IPS DF 4.7 (cell line): Measurements from ENCODE around the gene BUB3.

Source experiments
- DNase-seq: peaks from one replicate; pipeline ENCODE4 v3.0.0-alpha.2; 2013; ENCODE audit warnings: low spot score; ENCODE audit errors: extremely low read depth

BUB3 gene, protein sequence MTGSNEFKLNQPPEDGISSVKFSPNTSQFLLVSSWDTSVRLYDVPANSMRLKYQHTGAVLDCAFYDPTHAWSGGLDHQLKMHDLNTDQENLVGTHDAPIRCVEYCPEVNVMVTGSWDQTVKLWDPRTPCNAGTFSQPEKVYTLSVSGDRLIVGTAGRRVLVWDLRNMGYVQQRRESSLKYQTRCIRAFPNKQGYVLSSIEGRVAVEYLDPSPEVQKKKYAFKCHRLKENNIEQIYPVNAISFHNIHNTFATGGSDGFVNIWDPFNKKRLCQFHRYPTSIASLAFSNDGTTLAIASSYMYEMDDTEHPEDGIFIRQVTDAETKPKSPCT

DNA sequence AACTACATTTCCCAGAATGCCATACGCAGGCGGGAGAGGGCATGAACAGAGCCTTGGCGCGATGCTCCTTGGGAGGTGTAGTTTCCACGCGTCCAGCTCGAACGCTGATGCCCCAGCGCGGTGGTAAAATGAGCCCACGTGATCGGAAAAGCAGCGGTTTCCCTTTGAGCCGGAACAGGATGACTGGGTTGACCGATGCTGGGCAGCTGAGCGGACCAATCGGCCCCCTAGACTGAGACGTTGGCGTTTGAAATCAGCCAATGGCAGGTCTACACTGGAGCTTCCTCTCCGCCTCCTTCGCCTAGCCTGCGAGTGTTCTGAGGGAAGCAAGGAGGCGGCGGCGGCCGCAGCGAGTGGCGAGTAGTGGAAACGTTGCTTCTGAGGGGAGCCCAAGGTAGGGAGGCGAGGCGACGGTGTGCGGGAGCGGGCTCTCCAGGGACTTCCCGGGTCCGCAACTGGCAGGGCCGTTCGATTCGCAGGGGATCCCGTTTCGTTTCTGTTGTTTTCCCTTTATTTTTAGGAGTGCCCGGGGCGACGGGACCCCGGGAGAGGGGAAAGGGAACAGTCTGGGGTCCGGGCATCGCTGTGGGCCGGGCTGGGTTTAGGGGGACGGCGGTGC lies at the start of gene BUB3:
BUB3 (plus strand) TSS at position 311 of the 619 bp plus-strand sequence. CDS start 516 bp downstream, outside the sequence.
- DNase-seq = peak; percentile 100

DNA sequence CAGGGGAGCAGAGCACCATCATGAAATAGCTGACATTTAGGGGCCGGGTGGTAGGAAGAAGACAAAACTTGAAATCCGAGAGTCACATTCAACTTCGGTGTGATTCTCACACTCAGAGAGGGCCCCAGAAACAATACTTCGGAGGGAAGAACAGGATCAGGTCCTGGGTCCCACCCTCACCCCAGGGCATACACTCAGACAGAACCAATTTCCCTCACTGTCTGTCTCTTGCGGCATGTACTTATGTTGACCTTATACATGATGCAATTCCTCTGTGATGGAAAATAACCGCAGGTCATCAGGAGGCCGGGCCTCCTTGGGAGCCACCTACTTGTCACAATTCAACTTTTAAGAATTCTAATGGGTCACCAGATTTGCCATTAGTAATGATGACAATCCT lies 44.7 kb upstream of the BUB3 start:
- no peak for DNase-seq

DNA sequence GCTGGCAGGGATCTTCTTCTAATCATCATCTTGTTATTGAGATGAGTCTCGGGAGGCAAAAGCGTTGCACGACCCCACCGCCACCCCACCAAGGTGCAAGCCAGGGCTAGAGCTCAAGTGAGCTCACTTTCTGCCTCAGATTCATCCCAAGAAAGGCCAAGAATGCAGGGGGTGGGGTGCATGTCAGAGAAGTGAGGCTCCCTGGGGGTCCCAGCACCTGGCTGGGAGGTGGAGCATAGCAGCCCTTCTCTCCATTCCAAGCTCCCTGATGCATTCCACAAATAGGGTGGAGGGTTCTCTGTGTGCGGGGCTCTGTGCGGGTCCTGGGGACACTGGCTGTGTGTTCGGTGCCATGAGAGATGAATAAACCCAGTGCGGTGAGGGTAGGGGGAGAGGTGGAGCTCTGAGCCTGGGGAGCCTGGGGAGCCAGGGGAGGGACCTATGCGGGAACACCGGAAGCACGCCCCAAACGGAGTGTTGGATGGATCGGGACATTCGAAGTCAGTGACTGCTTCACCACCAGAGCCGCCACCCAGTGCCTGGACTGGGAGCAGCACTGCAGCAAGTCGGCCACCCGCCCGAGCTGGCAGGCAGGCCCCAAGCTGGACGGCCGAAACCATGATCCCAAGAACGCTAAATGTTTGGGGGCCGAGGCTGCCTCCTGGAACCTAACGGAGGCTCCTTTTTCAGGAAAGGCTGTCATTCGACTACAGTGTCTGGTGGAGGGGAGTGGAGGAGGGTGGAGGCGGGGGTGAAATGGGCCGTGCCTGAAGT lies 36.4 kb upstream of the BUB3 start:
- DNase-seq = no peak

DNA sequence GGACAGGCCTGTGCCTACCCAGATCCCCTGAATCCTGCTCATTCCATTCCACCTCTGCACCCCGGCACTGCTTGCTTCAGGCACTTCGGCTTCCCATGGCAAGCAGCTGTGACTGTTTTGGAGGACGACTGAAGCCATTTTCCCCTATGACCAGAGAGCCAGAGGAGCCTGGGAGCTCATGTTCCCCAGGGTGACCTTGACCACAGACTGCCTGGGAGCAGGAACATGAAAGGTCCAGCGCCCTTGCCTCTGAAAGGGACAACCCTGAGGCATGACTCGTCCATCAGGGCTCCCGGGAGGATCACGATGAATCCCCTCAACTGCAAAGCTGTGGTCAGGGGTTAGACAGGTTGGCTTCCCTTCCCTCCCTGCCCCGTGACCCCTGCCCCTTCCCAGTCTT lies 35.1 kb upstream of the BUB3 start:
- DNase-seq = no peak

DNA sequence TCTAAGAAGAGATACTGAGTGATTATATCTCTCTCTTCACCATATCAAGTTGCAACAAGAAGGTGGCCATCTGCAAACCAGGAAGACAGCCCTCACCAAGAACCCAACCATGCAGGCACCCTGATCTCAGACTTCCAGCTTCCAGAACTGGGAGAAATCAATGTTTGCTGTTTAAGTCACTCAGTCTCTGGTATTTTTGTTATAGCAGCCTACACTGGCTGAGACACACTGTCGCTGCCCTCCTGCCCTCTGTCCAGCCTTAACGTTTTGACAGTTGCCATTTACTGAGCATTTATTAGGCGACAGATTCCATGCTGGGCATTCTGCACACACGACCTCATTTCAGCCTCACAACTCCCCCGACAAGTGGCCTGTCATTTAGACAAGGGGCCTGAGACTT lies 28.0 kb upstream of the BUB3 start:
- no peak for DNase-seq

DNA sequence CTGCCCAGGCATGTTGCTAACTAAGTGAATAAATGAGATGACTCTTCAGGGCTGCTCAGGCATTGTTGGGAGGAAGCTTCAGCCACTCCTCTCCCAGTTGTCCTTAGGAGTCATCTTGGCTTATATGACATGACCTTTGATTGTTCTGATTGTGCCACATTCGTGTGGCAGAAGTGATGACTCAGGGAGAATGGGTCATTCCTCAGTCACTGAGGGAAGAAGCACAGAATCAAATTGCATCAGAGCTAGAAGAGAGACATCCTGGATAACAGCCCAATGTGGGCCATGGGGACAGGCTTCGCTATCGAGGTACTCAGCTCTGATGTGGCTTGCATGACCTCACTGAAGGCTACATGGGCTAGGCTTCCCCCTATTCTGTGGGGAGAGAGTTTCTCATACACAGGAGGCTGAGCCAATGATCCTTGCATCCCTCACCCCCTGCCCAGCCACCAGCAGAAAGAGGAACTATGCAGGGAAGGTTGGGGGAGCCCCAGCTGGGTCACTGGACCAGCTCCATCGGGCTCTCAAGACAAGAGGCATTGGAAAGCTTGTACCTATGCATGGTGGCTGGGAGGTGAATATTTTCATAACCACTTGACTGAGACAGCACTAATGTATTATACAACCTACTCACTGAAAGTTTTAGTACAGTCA lies 24.5 kb upstream of the BUB3 start:
- no peak for DNase-seq

DNA sequence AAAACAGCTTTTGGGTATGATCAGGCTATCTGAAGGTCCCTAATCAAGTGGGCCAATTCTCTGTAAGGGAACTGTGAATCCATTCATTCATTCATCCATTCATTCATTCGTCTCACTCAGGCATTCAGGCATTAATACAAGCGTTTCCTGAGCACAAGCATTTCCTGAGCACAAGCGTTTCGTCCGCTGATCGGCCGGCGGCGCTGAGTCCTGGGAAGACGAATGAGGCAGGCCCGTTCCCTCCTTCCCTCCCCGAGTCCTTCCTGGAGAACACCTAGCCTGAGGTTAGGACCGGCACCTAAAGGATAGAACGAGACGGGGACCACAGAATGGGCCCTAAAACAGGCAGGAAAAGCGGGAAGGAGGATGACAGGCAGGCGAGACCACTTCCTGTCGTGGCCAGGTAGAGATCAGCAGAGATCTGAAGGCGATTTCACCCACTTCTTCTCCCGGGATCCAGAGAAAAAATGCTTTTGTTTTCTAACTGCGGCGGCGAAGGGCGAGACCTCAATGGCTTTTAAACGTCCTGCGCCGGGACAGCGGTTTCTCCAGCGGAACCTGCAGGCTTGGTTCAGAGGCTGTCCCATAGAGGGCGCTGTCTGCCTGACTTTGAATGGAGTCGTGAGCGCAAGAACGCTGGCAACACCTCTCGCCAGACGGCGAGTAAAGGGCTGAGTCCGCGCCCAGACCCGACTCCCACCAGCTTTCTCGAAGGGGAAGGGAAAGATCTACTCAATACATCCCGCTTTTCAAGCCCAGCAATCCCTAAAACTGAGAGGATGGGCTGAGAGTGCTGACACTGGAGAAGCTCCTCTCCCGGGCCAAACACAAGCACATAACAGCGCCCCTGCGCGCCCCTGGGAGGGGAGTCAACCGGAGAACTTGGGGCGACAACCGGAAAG lies 21.4 kb upstream of the BUB3 start:
- DNase-seq = no peak

DNA sequence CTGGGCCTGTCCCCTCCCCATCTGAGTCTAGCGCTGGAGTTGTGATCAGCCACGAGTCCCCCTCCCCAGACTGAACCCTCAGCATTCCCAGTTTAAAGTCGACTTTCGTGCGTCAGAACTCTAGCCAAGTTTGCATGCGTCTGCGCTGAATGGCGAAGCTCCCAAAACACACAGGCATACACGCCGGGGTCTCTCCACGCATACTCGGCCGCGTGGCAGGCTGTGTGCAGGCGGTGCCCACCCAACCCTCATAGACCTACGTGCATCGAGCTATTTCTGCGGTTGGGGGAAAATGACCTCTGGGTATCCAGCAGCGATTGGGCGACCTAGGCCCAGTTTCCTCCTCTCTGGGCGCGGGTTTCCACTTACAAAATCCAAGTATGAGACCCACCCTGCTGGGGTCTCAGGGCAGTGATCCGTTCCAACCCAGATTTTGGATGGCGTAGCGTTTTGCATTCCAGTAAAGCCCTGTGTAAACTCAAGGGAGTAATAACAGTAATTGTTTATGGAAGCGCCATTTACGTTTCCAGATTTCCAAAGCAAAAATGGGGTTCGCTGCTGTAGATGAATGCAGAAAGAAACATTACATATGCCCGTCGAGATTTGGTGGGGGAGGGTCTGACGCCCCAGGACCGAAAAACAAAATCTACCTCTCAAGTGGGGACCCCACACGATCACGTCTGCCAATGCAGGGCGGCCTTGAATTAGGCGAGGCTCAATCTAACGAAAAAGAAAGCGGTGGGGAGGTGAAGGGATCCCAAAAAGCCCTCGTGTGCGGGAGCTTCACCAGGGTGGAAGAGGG lies 20.5 kb upstream of the BUB3 start:
- DNase-seq = no peak

DNA sequence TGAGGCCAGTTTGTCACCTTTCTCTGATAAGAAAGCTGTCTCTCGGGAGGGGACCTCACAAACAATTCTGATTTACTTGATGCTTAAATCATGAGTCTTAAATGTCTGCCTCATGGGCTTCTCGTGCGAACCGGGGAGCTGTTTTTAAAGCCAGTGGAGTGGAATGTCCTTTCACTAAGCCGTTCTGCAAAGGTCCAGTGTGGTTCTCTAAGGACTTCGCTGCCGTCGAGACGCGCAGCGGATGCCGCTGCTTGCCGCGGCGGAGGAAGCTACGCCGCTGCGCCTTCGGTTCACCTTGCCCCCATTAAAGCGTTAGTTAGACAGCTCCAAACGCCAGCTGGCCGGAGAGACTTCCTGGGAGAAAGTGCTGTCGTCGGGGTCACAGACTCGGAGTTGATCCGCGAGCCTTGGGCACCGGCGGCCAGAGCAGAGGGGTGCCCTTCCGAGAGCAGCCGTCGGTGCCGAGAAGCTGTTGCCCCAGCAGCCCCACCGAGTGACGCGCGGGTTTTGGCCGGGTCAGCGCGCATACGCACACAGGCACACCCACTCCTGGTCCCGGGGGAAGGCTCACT lies 19.8 kb upstream of the BUB3 start:
- DNase-seq = no peak

DNA sequence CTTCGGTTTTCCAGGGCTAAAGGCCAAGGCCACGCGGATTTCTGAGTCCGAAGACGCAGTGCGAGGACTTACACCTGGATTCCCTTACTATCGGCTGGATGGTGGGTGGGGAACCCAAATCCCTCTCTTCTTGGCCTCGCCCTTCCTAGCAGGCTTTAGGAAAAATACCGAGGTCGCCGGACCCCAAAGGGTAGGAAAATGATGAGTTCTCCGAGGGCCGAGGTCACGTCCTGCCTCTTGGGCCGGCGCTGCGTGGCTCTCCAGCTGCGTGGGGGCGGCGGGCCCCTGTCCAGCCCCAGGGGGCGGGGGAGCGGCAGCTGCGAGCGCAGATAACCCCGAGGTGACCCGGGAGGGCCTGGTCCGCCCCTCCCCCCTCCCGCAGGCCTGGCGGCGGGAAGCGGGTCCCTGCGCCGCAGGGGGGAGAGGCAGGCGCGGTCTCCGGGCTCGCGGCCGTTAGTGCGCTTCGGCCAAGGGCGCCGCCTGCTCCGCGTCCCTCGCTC lies 19.2 kb upstream of the BUB3 start:
- no peak for DNase-seq

DNA sequence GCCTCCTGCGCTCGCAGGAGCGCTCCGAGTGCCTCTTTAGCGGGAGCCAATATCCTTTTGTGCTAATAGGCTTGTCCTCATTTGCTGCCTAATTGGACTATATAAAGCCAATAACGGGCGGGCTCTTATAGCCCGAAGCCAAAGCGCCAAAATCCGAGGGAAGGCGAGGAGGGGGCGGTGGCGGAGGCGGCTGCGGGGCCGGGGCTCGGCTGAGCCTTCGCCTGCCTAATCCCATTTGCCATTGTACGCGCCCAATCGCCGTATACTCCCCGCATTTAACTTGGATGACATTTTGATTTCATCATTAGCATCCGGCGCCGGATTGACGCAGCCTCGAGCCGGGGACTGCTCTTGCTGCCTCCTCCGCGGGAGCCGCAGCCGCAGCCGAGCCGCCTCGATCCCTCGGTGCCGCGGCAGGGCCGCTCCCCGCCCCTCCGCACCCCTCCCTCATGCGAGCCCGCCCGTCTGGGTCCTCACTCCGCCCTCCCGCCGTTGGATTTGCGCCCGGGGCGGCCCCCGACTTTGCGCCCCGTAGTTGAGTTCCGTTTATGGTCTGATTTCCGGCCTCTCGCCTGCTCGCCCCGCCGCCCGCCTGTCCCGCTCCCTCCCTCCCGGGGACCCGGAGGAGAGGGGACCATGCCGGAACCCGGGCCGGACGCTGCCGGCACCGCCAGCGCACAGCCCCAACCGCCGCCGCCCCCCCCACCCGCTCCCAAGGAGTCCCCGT lies 18.6 kb upstream of the BUB3 start, which contains the start of gene HMX3:
HMX3 (plus strand) TSS at position 556 of the 727 bp plus-strand sequence; CDS start at position 637, 81 bp downstream.
- no peak for DNase-seq

DNA sequence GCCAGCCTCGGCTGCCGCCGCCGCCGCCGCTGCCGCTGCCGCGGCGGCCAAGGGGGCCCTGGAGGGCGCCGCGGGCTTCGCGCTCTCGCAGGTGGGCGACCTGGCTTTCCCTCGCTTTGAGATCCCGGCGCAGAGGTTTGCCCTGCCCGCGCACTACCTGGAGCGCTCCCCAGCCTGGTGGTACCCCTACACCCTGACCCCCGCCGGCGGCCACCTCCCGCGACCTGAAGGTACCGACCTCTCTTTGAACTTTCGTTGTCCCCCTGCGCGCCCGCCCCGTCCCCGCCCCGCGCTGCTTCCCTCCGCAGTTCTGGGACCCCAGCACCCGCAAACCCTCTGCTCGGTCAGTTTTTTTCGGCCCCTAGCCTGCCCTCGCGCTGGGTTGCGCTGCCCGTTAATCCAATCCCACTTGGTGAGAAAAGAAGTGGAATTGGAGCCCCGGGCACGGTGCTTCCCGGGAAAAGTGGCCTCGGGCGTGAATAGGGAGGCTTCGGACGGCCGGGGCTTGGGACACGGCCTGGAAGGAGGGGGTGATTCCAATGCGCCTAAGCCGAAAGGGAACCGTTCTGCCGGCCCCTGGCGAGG lies 17.9 kb upstream of the BUB3 start:
- no peak for DNase-seq

DNA sequence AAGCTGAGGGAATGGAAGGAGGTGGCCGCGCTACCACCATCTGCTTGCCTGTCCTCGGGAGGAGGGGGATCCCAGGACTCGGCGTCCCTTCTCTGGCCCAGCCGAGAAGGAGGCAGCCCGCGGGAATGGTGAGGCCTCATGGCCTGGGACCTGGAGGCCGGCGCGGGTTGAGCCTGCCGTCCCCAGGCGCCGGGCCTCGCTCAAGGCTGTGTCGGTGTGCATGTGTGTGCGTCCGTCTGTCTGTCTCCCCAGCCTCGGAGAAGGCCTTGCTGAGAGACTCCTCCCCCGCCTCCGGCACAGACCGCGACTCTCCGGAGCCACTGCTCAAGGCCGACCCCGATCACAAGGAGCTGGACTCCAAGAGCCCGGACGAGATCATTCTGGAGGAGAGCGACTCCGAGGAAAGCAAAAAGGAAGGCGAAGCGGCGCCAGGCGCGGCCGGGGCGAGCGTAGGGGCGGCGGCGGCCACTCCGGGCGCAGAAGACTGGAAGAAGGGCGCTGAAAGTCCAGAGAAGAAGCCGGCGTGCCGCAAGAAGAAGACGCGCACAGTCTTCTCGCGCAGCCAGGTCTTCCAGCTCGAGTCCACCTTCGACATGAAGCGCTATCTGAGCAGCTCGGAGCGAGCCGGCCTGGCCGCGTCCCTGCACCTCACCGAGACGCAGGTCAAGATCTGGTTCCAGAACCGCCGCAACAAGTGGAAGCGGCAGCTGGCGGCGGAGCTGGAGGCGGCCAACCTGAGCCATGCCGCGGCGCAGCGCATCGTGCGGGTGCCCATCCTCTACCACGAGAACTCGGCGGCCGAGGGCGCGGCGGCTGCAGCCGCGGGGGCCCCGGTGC lies 17.2 kb upstream of the BUB3 start:
- DNase-seq = no peak

DNA sequence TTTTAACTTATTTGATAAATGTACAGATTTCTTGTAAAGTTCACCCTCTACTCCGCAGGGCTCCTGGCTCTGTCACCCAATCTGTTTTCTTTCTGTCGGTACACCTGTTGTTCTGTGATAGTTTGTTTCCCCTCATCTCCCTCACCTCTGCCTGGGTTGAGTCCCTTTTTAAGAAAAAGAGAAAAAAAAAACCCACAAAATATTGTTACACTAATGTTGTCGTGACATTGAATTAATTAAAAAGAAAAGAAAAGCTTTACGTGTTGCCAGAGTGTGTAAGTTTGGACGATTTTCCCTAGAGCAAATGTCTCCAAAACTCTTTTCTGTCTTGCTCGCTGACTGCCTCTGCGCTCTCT lies 15.1 kb upstream of the BUB3 start:
- no peak for DNase-seq

DNA sequence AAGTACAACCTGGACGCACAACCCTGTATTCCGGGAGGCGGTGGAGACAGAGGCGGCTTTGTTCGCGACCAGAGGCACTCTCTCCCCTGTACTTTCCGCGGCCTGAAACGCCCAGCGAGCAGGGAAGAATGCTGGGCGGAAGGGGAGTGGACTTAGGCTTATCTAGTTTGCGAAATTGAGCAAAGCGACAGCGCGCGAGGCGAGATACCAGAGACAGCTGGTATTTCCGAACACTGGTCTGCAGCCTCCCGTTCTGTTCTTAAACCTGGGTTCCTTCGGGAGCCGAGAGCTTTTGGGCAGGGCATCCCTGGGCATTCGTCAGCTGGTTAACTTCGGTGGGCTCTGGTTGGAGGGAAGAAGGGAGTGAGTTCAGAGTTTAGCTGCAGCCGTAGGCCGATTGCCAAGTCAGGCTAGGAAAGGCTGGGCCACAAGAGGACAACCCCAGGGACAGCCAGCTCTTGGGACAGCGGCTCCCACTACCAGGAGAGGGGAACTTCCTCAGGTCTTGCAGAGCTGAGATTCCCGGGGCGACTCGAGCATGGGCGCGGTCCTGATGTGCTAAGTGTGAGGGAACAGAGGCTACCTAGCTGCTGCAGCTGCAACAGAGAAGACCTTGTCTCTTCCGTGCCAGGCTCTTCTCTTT lies 14.6 kb upstream of the BUB3 start:
- no peak for DNase-seq

DNA sequence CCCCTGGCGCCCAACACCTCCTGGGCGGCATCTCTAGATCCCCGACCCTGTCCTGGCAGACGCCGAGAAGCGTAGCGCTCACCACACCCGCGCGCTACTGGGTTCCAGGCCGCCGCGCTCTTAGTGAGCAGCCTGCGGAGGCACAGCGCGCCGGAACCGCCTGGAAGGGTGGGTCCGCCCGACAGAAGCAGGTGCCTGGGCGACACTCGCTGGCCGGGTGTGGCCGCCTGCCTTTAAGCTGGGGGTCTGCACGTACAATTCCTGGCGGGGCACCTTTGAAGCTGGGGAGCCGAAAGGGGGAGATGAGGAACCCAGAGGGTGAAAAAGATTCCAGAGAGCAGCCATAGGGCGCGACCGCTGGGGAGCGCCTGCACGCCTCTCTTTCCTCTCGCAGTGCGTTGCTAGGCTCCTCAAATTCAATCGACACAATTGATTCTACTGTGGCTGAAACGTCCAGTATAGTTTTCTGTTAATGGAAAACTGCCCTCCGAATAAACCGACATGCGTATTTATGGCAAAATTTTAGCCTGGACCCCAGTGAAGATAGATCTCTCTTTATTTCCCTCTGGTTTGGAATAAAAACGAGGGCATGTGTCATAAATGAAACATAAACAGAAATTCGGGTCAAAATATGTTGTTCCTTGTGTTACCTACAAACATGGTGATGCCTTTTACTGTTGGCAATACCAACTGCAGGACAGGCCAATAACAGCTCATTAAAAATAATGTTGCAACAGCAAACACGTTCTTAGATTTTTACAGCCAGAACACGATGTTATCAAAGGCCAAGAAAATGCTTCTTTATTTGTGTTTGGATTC lies 13.8 kb upstream of the BUB3 start:
- no peak for DNase-seq
